Upper lobe of left lung (tissue), 6 donors: Measurements from ENCODE around the gene ASCL4. TPM values are rescaled to one million over a fixed set of nuclear protein-coding genes. Genes with fewer than 3 reads are reported as not detected.

Source experiments
- ATAC-seq, 2 donors: fragments of 200-7000 bp; cut with Tn5 transposase; one replicate each; pipeline ENCODE4 v1.9.1; 2022; ENCODE audit warnings: mild to moderate bottlenecking in 2 of 2, moderate library complexity in 2 of 2; ENCODE audit not compliant: low FRiP score in 2 of 2
- DNase-seq, 2 donors: peaks; one replicate each; pipeline ENCODE4 v3.0.0-alpha.2; 2019 to 2020
- H3K27ac ChIP-seq, 4 donors: fragments of 200-600 bp; sonication (generic); one replicate each; pipeline ENCODE4 v1.5.1; 2016 to 2019
- H3K27me3 ChIP-seq, 4 donors: fragments of 200-600 bp; sonication (generic); one replicate each; pipeline ENCODE4 v1.5.1; 2017 to 2019
- H3K36me3 ChIP-seq, 4 donors: fragments of 200-600 bp; sonication (generic); one replicate each; pipeline ENCODE4 v1.5.1; 2016 to 2019
- H3K4me1 ChIP-seq, 4 donors: fragments of 200-600 bp; sonication (generic); one replicate each; pipeline ENCODE4 v1.5.1; 2018 to 2019
- H3K4me3 ChIP-seq, 4 donors: fragments of 200-600 bp; sonication (generic); one replicate each; pipeline ENCODE4 v1.5.1; 2017 to 2019; ENCODE audit warnings: mild to moderate bottlenecking in 2 of 4, moderate library complexity in 1 of 4
- H3K9me3 ChIP-seq, 4 donors: fragments of 200-600 bp; sonication (generic); one replicate each; pipeline ENCODE4 v1.5.1; 2018 to 2019
- EP300 ChIP-seq, 4 donors: sonication (generic); formaldehyde crosslinking; IDR thresholded peaks; one replicate each; pipeline ENCODE4 v1.5.1; 2017; ENCODE audit warnings: antibody characterized with exemption in 4 of 4, control low read depth in 2 of 4
- POLR2A ChIP-seq, 4 donors: fragments of 450-650 bp; IDR thresholded peaks; one replicate each; pipeline ENCODE4 v1.5.1; 2016 to 2017; ENCODE audit warnings: antibody characterized with exemption in 4 of 4, mild to moderate bottlenecking in 2 of 4
- POLR2AphosphoS5 ChIP-seq, 2 donors: sonication (generic); formaldehyde crosslinking; IDR thresholded peaks; one replicate each; pipeline ENCODE4 v1.5.1; 2017; ENCODE audit warnings: antibody characterized with exemption in 2 of 2
- WGBS, 2 donors: methylation state at CpG; one replicate each; pipeline ENCODE4 v1.1.5; 2017 to 2018; 5-methylcytosine and 5-hydroxymethylcytosine counted together
- total RNA-seq, 6 donors: library from RNA; depleted of rRNA in 4 of 6; stranded (reverse); fragments of >200 nt in 4 of 6; gene quantifications; one replicate each; pipeline versions ENCODE4 v1.1.0 to v1.2.1, GENCODE V29; 2016 to 2021
- TF ChIP-seq, protein P1 (sequence below), 6 experiments: fragments of 450-650 bp in 4 of 6; fragments of 200-600 bp in 2 of 6; sonication (generic) in 2 of 6; IDR thresholded peaks; one replicate each; pipeline ENCODE4 v1.5.1; 2016 to 2019; ENCODE audit warnings: antibody characterized with exemption in 6 of 6
- donor health status: DM: no; HTN: no; CAD: no; lungs with moderate emphysema.
- donor health status: DM: no; HTN: yes; CAD: no; lungs with severe emphysema.

ASCL4 gene
- total RNA-seq, 6 donors from 2014 or later = not detected

DNA sequence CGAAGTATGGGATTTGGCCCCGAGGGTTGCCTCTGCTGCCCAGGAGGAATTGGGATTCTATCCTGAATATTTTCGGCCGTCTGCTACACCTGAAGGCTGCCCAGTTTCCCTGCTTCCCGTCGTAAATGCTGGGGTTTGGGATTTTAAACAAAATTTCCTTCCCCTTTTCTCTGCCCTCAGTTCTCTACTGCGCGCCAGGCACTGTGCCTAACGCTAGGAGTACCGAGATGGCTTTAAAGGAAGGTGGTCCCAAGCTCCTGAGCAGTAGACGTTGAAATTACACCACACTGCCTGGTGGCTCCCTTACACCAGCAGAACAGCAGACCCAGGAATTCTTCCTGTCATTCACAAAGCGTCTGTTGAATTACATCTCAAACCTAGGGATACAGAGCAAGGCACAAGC lies 13.0 kb upstream of the ASCL4 start:
- no peaks in the 10 kb centered on the region for H3K9me3 ChIP-seq
- peaks cover 24 to 37% (median 25%) of the 10 kb centered on the region in 4 donors for H3K4me1 ChIP-seq
- ATAC-seq (no peak), DNase-seq (no peak)
- H3K27ac ChIP-seq = peak overlapping the region in 3 of 4 donors; percentile 42 to 82 (median 80)
- no peaks in the 10 kb centered on the region for H3K27me3 ChIP-seq
- H3K4me3 ChIP-seq = peak overlapping the region; percentile 6 to 87 (median 76)
- TF ChIP-seq POLR2A (IDR thresholded peaks at IDR 0.05) (no peak), POLR2AphosphoS5 (IDR thresholded peaks at IDR 0.05) (no peak), EP300 (IDR thresholded peaks at IDR 0.05) (no peak)
- TF ChIP-seq, protein P1, sequence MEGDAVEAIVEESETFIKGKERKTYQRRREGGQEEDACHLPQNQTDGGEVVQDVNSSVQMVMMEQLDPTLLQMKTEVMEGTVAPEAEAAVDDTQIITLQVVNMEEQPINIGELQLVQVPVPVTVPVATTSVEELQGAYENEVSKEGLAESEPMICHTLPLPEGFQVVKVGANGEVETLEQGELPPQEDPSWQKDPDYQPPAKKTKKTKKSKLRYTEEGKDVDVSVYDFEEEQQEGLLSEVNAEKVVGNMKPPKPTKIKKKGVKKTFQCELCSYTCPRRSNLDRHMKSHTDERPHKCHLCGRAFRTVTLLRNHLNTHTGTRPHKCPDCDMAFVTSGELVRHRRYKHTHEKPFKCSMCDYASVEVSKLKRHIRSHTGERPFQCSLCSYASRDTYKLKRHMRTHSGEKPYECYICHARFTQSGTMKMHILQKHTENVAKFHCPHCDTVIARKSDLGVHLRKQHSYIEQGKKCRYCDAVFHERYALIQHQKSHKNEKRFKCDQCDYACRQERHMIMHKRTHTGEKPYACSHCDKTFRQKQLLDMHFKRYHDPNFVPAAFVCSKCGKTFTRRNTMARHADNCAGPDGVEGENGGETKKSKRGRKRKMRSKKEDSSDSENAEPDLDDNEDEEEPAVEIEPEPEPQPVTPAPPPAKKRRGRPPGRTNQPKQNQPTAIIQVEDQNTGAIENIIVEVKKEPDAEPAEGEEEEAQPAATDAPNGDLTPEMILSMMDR (IDR thresholded peaks at IDR 0.05) = no peak
- H3K36me3 ChIP-seq = peaks cover 3 to 13% (median 5%) of the 10 kb centered on the region in 4 donors
- WGBS, 2 donors = 1 to 4% methylated on average over 12 of the region's 12 CpGs

DNA sequence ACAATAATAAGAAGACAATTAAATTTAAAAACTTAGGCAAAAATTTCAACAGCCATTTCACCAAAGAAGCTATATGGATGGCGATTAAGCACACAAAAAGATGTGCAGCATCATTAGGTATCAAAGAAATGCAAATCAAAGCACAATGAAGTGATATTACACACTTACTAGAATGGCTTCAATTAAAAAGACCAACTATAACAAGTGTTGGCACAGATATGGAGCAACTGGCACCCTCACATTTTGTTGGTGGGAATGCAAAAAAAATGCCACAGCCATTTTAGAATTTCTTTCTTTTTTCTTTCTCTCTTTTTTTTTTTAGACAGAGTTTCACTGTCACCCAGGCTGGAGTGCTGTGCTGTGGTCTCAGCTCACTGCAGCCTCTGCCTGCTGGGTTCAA lies 11.6 kb upstream of the ASCL4 start:
- TF ChIP-seq POLR2A (IDR thresholded peaks at IDR 0.05) = no peak
- TF ChIP-seq POLR2AphosphoS5 (IDR thresholded peaks at IDR 0.05) = no peak
- no peak for TF ChIP-seq EP300 (IDR thresholded peaks at IDR 0.05)
- TF ChIP-seq, protein P1 (IDR thresholded peaks at IDR 0.05) = no peak
- Histone ChIP-seq H3K4me1 (peaks cover 24 to 30% (median 25%) of the 10 kb centered on the region in 4 donors), H3K9me3 (no peaks in the 10 kb centered on the region), H3K36me3 (peaks cover 0 to 1% (median 0%) of the 10 kb centered on the region in 4 donors), H3K27me3 (no peaks in the 10 kb centered on the region), H3K4me3 (no peak overlapping the region), H3K27ac (no peak overlapping the region)
- DNase-seq (no peak), ATAC-seq (no peak)
- 93 to 98% methylated on average over 1 of the region's 1 CpG for WGBS, 2 donors

DNA sequence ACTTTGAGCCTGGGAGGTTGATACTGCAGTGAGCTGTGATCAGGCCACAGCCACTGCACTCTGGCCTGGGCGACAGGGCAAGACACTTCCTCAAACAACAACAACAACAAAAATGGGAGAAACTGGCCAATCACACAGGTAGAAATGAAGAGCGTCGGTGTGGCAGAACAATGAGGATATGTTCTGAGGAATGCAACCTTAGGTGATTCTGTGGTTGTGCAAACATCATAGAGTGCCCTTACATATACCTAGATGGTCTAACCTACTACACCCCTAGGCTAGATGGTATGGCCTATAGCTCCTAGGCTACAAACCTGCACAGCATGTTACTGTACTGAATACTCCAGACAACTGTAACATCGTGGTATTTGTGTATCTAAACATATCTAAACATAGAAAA lies 9.9 kb upstream of the ASCL4 start:
- ATAC-seq (no peak), DNase-seq (no peak)
- TF ChIP-seq, protein P1 (IDR thresholded peaks at IDR 0.05) = no peak
- TF ChIP-seq EP300 (IDR thresholded peaks at IDR 0.05) (no peak), POLR2AphosphoS5 (IDR thresholded peaks at IDR 0.05) (no peak), POLR2A (IDR thresholded peaks at IDR 0.05) (no peak)
- Histone ChIP-seq H3K9me3 (no peaks in the 10 kb centered on the region), H3K27me3 (no peaks in the 10 kb centered on the region), H3K4me3 (no peak overlapping the region), H3K4me1 (peaks cover 7 to 13% (median 11%) of the 10 kb centered on the region in 4 donors), H3K36me3 (no peaks in the 10 kb centered on the region), H3K27ac (no peak overlapping the region)
- 64 to 70% methylated on average over 4 of the region's 4 CpGs for WGBS, 2 donors

DNA sequence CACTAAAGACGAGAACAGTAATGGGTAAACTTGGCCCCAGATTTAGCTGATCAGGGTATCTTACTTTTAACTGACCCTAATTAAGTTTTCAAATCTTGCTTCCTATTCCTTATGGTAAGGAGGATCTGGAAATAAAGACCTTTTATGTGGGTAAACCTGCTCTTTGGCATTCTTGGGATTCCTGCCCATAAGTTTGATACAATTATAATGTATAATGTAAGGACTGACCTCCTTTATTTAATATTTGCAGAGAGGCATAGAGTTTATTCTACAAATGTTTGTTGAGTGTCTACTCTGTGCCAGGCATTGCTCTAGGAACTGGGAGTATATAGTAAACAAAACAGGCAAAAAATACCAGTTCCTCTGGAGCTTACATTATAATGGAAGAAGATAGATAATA lies 9.2 kb upstream of the ASCL4 start:
- Histone ChIP-seq H3K36me3 (no peaks in the 10 kb centered on the region), H3K9me3 (no peaks in the 10 kb centered on the region), H3K27me3 (no peaks in the 10 kb centered on the region), H3K4me1 (peaks cover 4 to 6% (median 5%) of the 10 kb centered on the region in 4 donors), H3K27ac (no peak overlapping the region), H3K4me3 (no peak overlapping the region)
- no peak for TF ChIP-seq EP300 (IDR thresholded peaks at IDR 0.05)
- TF ChIP-seq POLR2A (IDR thresholded peaks at IDR 0.05) = no peak
- TF ChIP-seq POLR2AphosphoS5 (IDR thresholded peaks at IDR 0.05) = no peak
- TF ChIP-seq, protein P1 (IDR thresholded peaks at IDR 0.05) = no peak
- no peak for ATAC-seq
- WGBS, 2 donors = 83 to 88% methylated on average over 1 of the region's 1 CpG
- DNase-seq = no peak

DNA sequence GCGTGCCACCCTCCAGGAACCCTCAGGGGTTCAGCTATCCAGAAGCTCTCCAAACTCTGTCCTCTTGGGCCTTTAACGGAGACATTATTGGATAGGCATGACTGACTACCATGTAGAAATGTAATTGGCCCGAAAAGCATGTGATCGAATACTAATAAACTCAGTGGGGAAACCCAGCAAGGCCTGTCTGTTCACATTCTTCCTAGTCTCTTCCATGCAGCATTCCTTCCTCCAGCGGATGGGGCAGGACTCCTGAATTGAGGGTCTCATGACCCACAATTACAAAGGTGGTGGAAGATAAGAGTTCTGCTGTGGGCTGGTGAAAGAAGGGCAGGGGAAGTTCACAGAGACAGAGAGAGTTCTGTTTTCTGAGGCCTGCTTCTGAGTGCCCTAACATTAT lies 7.0 kb upstream of the ASCL4 start:
- no peak for DNase-seq
- H3K27me3 ChIP-seq = no peaks in the 10 kb centered on the region
- no peak for TF ChIP-seq EP300 (IDR thresholded peaks at IDR 0.05)
- no peak for TF ChIP-seq POLR2AphosphoS5 (IDR thresholded peaks at IDR 0.05)
- TF ChIP-seq, protein P1 (IDR thresholded peaks at IDR 0.05) = no peak
- no peak for TF ChIP-seq POLR2A (IDR thresholded peaks at IDR 0.05)
- no peaks in the 10 kb centered on the region for H3K4me1 ChIP-seq
- no peaks in the 10 kb centered on the region for H3K9me3 ChIP-seq
- no peak overlapping the region for H3K4me3 ChIP-seq
- H3K36me3 ChIP-seq = no peaks in the 10 kb centered on the region
- 82 to 88% methylated on average over 5 of the region's 5 CpGs for WGBS, 2 donors
- H3K27ac ChIP-seq = no peak overlapping the region
- no peak for ATAC-seq
